Tibial artery (tissue), 4 donors: ENCODE results near the gene FEN1.

ENCODE experiments used
- DNase-seq, 2 donors: peaks; one replicate each; pipeline ENCODE4 v3.0.0-alpha.2; 2019
- H3K27ac ChIP-seq, 2 donors: fragments of 200-600 bp; sonication (generic) in 1 of 2; 1 replicate in 1 of 2; 2 replicates in 1 of 2; pipeline ENCODE4 v1.5.1; 2018 to 2019; ENCODE audit warnings: mild to moderate bottlenecking in 1 of 2
- H3K27me3 ChIP-seq, 2 donors: fragments of 200-600 bp; sonication (generic) in 1 of 2; one replicate each; pipeline versions ENCODE4 v1.5.1 to v1.6.0; 2016 to 2019
- H3K36me3 ChIP-seq, 3 donors: fragments of 200-600 bp; sonication (generic) in 2 of 3; one replicate each; pipeline ENCODE4 v1.5.1; 2016 to 2019; ENCODE audit warnings: mild to moderate bottlenecking in 2 of 3
- H3K4me1 ChIP-seq, 4 donors: fragments of 200-600 bp; sonication (generic) in 2 of 4; 1 replicate in 3 of 4; 2 replicates in 1 of 4; pipeline ENCODE4 v1.5.1; 2016 to 2019
- H3K4me3 ChIP-seq, 2 donors: fragments of 200-600 bp; sonication (generic) in 1 of 2; 1 replicate in 1 of 2; 2 replicates in 1 of 2; pipeline ENCODE4 v1.5.1; 2018 to 2019; ENCODE audit warnings: mild to moderate bottlenecking in 2 of 2
- H3K9me3 ChIP-seq, 3 donors: fragments of 200-600 bp; sonication (generic) in 1 of 3; one replicate each; pipeline ENCODE4 v1.5.1; 2016 to 2019
- CTCF ChIP-seq, 2 experiments: fragments of 200-600 bp in 1 of 2; fragments of 450-650 bp in 1 of 2; IDR thresholded peaks; one replicate each; pipeline ENCODE4 v1.5.1; 2017 to 2019; ENCODE audit warnings: antibody characterized with exemption in 2 of 2, mild to moderate bottlenecking in 1 of 2, moderate library complexity in 1 of 2
- intact Hi-C: fragments of 100-400 bp; cut with DNase I; formaldehyde crosslinking; loops from one replicate; pipeline ENCODE4 v1.15.0; 2023; ENCODE audit warnings: low total_unique reads

The FEN1 gene

GRCh38 chr11:61782841-61783240 is 9.9 kb upstream of the FEN1 start:
- peaks cover 7 to 46% (median 37%) of the 10 kb centered on the region in 3 donors for H3K36me3 ChIP-seq
- no peaks in the 10 kb centered on the region for H3K27me3 ChIP-seq
- H3K27ac ChIP-seq: no peak overlapping the region
- TF ChIP-seq CTCF (IDR thresholded peaks at IDR 0.05): no peak
- H3K4me1 ChIP-seq: peaks cover 0 to 2% (median under 1%) of the 10 kb centered on the region in 4 donors
- no peak for DNase-seq
- intact Hi-C loops: no loop called here
- H3K4me3 ChIP-seq: no peak overlapping the region
- H3K9me3 ChIP-seq: no peaks in the 10 kb centered on the region

- Histone ChIP-seq H3K4me1 (no peaks in the 10 kb centered on the region), H3K27me3 (no peaks in the 10 kb centered on the region), H3K36me3 (peaks cover 18 to 57% (median 48%) of the 10 kb centered on the region in 3 donors), H3K9me3 (no peaks in the 10 kb centered on the region), H3K27ac (no peak overlapping the region), H3K4me3 (no peak overlapping the region)
- intact Hi-C loops: no loop called here
- no peak for DNase-seq
- TF ChIP-seq CTCF (IDR thresholded peaks at IDR 0.05): no peak
These were observed 8.8 kb upstream of the FEN1 start for GRCh38 chr11:61783717-61784505.

GRCh38 chr11:61784506-61784805 is 8.3 kb upstream of the FEN1 start:
- no peaks in the 10 kb centered on the region for H3K27me3 ChIP-seq
- no peak for DNase-seq
- no peak for TF ChIP-seq CTCF (IDR thresholded peaks at IDR 0.05)
- H3K27ac ChIP-seq: no peak overlapping the region
- H3K9me3 ChIP-seq: no peaks in the 10 kb centered on the region
- no peak overlapping the region for H3K4me3 ChIP-seq
- no peaks in the 10 kb centered on the region for H3K4me1 ChIP-seq
- intact Hi-C loops: no loop called here
- H3K36me3 ChIP-seq: peaks cover 23 to 63% (median 53%) of the 10 kb centered on the region in 3 donors

GRCh38 chr11:61785837-61786402 is 6.8 kb upstream of the FEN1 start:
- no peak for DNase-seq
- H3K27ac ChIP-seq: no peak overlapping the region
- TF ChIP-seq CTCF (IDR thresholded peaks at IDR 0.05): no peak
- no peaks in the 10 kb centered on the region for H3K27me3 ChIP-seq
- H3K9me3 ChIP-seq: no peaks in the 10 kb centered on the region
- peaks cover 32 to 74% (median 64%) of the 10 kb centered on the region in 3 donors for H3K36me3 ChIP-seq
- H3K4me1 ChIP-seq: peaks cover 0 to 2% (median 1%) of the 10 kb centered on the region in 4 donors
- no peak overlapping the region for H3K4me3 ChIP-seq
- intact Hi-C loops: no loop called here

- no peaks in the 10 kb centered on the region for H3K9me3 ChIP-seq
- intact Hi-C loops: no loop called here
- peaks cover 0 to 16% (median 11%) of the 10 kb centered on the region in 4 donors for H3K4me1 ChIP-seq
- no peak for TF ChIP-seq CTCF (IDR thresholded peaks at IDR 0.05)
- DNase-seq: no peak
- peaks cover 32 to 74% (median 64%) of the 10 kb centered on the region in 3 donors for H3K36me3 ChIP-seq
- no peak overlapping the region for H3K27ac ChIP-seq
- no peaks in the 10 kb centered on the region for H3K27me3 ChIP-seq
- H3K4me3 ChIP-seq: no peak overlapping the region
These were observed 4.7 kb upstream of the FEN1 start for GRCh38 chr11:61787928-61788491.
